Measurements from ENCODE around the gene CCL27. TPM values are rescaled to one million over a fixed set of nuclear protein-coding genes. Genes with fewer than 3 reads are reported as not detected.

Gene CCL27
- total RNA-seq, 4 donors from 2014 or later: not detected

DNA sequence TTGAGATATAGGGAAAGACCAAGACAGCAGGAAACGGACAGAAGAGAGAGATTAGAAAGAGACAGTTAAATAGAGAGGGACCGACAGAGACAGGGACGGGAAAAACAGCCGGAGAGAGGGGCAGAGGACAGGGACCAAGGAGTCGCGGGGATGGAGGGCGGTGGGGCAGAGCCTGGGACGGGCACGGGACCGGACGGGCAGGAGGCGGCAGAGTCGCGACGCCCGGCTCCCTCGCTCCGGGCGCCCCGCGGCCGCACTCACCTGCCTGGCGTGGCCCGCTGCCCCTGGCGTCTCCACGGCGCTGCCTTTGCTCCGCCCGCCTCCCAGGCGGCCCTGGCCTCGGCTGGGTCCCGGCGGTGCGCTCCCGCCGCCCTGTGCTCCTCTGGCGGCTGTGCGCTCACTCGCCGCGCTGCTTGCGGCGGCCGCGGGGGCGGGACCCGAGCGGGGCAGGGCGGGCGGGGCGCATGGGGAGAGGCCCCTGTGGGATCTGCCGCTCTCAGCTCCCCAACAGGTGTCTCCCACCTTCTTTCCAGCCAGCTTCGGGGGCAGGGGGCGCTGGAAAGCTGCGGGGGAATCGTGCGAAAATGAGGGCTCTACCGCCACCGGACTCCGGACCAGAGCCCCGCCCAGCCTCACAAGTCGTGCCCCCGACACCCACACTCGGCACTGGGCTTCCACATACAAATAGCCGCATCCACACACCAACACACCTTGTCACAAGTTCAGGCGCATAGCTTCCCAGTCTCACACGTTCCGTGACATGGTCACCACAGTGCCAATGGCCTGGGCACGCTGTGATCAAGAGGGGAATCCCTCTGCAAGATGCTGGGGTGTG, 33.6 kb downstream of the CCL27 start, which contains the start of gene ARID3C:
ARID3C (minus strand) TSS at position 411 of the 835 bp plus-strand sequence. CDS start 1,052 bp downstream, outside the sequence.
- TF ChIP-seq, protein P1, sequence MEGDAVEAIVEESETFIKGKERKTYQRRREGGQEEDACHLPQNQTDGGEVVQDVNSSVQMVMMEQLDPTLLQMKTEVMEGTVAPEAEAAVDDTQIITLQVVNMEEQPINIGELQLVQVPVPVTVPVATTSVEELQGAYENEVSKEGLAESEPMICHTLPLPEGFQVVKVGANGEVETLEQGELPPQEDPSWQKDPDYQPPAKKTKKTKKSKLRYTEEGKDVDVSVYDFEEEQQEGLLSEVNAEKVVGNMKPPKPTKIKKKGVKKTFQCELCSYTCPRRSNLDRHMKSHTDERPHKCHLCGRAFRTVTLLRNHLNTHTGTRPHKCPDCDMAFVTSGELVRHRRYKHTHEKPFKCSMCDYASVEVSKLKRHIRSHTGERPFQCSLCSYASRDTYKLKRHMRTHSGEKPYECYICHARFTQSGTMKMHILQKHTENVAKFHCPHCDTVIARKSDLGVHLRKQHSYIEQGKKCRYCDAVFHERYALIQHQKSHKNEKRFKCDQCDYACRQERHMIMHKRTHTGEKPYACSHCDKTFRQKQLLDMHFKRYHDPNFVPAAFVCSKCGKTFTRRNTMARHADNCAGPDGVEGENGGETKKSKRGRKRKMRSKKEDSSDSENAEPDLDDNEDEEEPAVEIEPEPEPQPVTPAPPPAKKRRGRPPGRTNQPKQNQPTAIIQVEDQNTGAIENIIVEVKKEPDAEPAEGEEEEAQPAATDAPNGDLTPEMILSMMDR (IDR thresholded peaks at IDR 0.05; ENCODE audit: low read depth): no peak

DNA sequence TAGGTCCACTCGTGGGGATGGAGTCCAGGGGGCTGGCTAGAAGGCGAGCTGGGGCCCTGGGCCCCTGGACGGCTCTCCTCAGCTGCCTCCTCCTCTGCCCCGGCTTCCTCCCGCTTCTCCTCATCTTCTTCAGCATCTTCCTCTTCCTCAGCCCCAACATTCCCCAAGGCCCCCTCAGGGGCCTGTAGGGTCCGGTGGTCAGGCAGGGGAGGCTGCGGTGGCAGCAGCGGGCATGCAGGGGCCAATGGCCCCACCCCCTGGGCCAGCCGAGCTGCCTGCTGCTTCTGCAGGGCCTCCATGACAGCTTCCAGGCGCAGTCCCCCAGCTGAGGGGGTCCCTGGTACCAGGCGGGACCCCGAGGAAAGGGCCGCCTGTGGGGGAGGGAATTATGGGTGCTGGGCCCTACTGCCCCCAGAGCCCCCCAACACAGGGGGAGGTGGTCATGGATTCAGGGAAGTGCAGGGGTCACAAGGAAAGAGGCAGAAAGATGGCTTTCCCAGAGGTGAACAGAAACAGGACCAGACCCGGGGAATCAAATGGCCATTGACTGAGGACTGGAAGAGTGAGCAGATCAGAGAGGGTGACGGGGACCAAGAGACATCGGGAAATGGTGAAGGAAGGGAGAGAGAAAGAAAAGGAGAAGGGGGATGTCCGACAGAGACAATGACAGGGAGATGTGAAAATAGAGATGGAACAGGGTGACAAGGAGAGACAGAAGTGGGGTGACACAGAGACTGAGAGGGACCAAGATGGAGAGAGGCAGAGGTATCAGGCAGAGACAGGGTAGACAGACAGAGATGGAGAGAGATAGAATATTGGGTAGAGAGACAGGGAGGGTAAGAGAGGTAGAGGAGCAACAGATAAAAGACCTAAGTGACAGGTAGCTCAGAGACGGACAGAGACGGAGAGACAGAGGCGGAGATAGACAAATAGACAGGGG, 34.5 kb downstream of the CCL27 start:
- TF ChIP-seq, protein P1 (IDR thresholded peaks at IDR 0.05; ENCODE audit: low read depth): no peak

DNA sequence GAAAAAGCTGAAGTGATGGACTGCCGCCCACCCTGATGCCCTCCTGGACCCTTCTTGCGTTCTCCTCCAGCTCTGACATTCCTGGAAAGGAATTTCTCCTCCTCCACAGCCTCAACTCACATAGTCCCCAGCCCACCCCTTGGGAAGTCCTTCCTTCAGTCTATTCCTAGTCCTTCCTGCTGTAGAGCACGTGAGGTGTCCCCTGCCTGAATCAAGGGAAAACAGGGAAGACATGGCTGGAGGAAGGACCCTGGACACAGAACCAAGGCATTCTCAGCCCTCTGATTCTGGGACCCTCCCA, 37.3 kb downstream of the CCL27 start:
- TF ChIP-seq, protein P1 (IDR thresholded peaks at IDR 0.05; ENCODE audit: low read depth): no peak

DNA sequence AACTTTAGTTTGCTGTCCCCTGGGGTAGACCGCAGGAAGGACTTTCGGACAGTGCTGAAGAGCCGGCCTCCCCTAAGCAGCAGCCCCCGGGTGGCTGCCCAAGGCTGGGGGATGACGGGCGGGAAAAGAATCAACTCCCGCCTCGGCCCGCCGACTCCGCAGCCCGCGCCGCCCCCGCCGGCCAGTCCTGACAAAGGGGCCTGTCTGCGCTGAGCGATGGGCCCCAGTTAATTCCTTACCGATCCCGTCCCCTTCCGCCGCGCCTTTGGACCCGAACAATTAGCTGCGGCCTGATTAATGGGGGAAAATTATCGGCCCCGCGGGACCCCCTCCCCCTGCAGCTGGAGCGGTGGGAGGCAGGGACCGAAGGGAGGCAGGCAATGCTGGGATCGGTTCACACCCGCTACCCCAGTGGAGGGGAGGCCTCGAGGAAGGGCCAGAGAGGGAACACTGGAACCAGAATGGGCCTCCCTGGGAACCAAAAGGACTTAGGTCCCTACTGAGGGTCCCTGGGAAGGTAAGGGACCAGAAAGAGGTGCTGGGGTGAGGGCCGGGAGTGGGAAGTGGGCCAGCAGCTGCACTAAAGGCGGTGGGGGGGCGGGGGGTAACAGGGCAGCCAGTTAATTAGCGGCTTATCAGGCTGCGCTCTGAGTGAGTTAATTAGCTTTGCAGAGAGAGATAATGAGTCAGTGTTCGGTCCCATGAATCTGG, 37.8 kb downstream of the CCL27 start:
- TF ChIP-seq, protein P1 (IDR thresholded peaks at IDR 0.05; ENCODE audit: low read depth): no peak

DNA sequence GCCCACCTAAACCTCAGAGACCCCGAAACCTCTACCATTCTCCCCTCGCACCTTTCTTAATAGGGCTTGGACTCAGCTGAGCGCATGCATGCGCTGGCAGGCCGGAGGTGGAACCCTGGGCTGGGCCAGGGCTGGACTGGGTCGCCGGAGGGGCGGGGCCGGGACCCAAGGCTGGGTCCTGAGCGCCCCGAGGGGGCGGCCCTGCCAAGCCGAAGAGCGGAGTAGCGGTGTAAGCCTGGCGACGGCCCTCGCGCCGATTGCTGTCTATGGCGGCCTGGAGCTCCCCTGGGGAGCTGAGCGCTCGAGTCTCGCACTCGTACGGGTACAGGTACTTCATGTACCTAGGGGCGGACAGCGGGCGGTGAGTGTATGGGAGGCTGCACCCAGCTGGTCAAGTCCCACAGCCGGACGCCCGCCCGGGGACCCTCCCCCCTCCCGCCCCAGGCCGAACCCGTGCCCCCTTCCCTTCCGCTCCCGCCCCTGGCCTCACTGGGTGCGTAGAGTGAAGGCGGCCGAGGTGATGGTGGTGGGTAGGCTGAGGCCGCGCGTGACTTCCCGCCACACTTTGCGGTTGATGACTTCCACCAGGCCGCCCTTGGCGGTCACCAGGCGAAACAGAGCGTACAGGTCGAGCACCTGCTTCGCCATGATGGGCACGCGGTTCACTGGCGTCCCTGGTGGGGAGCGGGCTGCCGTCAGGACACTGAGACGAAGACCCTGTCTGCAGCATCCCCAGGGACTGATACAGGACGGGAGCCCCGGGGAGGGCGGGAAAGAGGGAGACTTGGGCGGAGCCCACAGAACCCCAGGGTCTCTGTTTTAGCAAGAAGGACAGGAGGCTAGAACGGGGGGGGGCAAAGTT, 38.9 kb downstream of the CCL27 start:
- TF ChIP-seq, protein P1 (IDR thresholded peaks at IDR 0.05; ENCODE audit: low read depth): no peak

DNA sequence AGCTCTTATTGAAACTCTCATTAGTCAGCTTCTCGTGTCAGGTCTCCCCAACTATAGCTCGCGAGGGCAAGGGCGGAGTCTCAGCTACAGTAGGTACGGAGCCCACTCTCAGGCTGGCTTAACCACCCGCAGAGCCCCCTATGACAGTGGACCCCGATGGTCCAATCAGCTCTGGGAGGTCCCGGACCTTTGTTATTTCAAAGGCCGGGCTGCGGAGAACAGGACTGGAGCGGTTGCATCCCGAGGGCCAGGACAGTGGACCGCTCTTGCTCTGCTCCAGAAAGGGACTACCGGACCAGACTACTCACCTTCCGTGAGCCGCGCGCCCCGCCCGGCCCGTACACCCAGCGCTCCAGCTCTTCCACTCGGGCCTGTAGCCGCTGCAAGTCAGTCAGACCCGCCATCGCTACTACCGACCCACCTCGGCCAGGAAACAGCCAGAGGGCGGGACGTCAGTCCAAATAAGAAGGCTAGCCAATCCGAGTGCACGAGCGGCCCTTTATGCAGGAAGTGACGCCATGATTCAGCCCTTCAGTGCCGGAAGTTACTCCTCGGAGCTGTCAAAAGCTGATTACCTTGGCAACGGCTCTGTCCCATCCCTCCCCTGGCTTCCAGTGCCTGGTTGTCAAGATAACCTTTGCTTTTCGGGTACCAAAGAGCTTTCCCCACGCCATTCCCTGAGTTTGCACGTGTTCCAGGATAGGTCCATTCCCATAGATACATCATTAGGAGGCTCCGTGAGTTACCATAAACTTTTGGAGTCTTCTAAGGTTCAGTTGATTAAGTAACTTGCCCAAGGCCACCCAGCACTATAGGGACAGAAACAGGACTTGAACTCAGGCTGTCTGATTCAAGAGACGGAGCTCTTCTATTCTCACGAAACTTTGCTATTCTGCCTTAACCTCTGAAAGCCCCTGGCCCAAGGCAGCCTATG, 42.1 kb downstream of the CCL27 start, which contains the start of gene DCTN3:
DCTN3 (minus strand) TSS at position 435 of the 934 bp plus-strand sequence; CDS start at position 404, 31 bp downstream.
- TF ChIP-seq, protein P1 (IDR thresholded peaks at IDR 0.05; ENCODE audit: low read depth): no peak

Measured in subcutaneous adipose tissue (tissue), 4 donors.